ENCODE measurements around the gene CELSR3. TPM values are rescaled to one million over a fixed set of nuclear protein-coding genes. Genes with fewer than 3 reads are reported as not detected.

Gene CELSR3
- polyA plus RNA-seq, 4 donors, result 0.27 to 2.8 (median 1.1) TPM

DNA sequence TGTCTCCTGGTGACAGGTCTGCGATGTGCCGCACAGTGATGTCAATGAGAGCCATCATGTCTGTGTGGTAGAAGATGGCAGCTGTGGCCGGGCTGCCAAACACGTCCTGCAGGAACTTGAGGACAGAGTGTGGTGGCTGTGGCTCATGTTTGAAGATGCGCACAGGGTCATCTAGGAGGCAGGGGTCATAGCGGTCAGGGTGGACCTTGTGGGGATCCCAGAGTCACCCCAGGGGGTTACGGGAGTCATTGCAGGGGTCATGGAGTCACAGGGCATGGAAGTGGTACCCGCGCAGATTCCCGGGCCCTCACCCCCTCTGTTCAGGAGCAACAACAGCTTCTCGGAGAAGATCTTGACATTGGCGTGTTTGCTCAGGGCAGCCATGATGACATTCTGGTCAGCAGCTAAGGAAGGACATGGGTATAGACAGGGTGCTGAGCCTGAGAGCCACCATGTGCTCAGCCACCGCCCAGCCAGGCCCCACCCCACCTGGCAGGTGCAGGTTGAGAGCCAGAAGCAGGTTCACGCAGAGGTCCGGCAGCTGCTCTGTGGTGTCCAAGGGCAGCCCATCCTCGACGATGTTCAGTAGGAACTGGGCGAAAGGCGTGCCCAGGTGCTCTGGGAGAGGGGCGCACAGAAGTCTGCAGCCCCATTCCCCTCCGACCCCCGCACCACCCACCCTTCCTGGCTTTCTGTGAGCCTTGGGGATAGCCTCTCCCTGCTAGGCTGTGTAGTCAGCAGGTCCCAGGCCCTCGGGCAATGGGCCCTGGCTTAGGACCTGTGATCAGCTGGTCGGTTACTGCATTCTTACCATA, 16.1 kb upstream of the CELSR3 start:
- no peak overlapping the region for H3K27ac ChIP-seq (ENCODE audit: low read depth in 1 of 3, low read length in 2 of 3)
- no peaks in the 10 kb centered on the region for H3K27me3 ChIP-seq (ENCODE audit: control insufficient read depth in 3 of 3, insufficient read depth in 3 of 3, low read length in 3 of 3)
- no peaks in the 10 kb centered on the region for H3K9me3 ChIP-seq (ENCODE audit: control insufficient read depth in 2 of 2, insufficient read depth in 1 of 2, low read depth in 1 of 2, low read length in 1 of 2)
- 87 to 95% (median 90%) methylated on average over 23 to 24 of the region's 24 CpGs for WGBS, 3 donors
- DNase-seq (no peak), FAIRE-seq (no peak)
- no peak overlapping the region for H3K4me3 ChIP-seq (ENCODE audit: low read depth in 1 of 3, low read length in 3 of 3)
- H3K4me1 ChIP-seq (ENCODE audit: control insufficient read depth in 3 of 3, insufficient read depth in 2 of 3, low read depth in 1 of 3, low read length in 2 of 3), result peaks cover 0 to 8% (median 0%) of the 10 kb centered on the region in 3 donors
- peaks cover 0 to 83% (median 11%) of the 10 kb centered on the region in 3 donors for H3K36me3 ChIP-seq (ENCODE audit: control insufficient read depth in 3 of 3, insufficient read depth in 2 of 3, low read depth in 1 of 3, low read length in 3 of 3)

DNA sequence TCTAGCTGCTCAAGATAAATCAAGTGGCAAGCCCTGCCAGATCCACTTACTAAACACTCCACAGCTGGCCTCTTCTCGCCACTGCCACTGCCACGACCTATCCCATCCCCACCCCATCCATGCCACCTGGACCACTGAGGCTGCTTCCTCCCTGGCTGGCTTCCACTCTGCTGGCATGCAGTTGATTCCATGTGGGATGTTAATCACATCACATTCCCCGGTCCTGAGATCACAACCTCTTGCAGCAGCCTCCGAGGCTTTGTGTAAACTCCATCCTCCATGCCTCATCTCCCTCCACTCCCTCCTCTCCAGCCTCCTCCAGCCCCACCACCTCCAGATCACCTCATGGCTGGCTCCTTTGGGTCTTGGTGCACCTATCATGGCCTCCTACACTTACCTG, 15.4 kb upstream of the CELSR3 start:
- WGBS, 3 donors, result 72 to 82% (median 77%) methylated on average over 4 of the region's 4 CpGs
- Histone ChIP-seq H3K9me3 (ENCODE audit: control insufficient read depth in 2 of 2, insufficient read depth in 1 of 2, low read depth in 1 of 2, low read length in 1 of 2) (no peaks in the 10 kb centered on the region), H3K4me1 (ENCODE audit: control insufficient read depth in 3 of 3, insufficient read depth in 2 of 3, low read depth in 1 of 3, low read length in 2 of 3) (peaks cover 0 to 1% (median 0%) of the 10 kb centered on the region in 3 donors), H3K4me3 (ENCODE audit: low read depth in 1 of 3, low read length in 3 of 3) (no peak overlapping the region), H3K36me3 (ENCODE audit: control insufficient read depth in 3 of 3, insufficient read depth in 2 of 3, low read depth in 1 of 3, low read length in 3 of 3) (peaks cover 0 to 88% (median 11%) of the 10 kb centered on the region in 3 donors), H3K27ac (ENCODE audit: low read depth in 1 of 3, low read length in 2 of 3) (no peak overlapping the region), H3K27me3 (ENCODE audit: control insufficient read depth in 3 of 3, insufficient read depth in 3 of 3, low read length in 3 of 3) (no peaks in the 10 kb centered on the region)
- DNase-seq, result no peak
- no peak for FAIRE-seq

DNA sequence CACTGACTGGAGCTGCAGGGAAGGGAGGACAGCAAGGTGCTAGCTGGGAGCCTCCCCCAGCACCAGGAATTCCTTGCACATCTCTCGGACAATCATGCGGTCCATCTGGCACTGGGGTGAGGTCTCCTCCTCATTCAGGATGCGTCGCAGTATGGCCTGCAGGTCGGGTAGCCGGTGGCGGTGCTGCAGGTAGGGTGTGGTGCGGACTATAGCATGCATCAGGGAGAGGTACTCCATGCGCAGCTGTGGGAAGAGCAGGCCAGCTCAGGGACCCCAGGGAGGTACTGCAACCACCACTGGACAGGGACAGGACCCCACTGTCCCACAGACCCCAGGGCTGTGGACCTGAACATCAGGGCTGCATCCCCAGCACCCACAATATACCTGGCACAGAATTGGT, 11.8 kb upstream of the CELSR3 start:
- H3K4me1 ChIP-seq (ENCODE audit: control insufficient read depth in 3 of 3, insufficient read depth in 2 of 3, low read depth in 1 of 3, low read length in 2 of 3), result no peaks in the 10 kb centered on the region
- FAIRE-seq (no peak), DNase-seq (no peak)
- H3K9me3 ChIP-seq (ENCODE audit: control insufficient read depth in 2 of 2, insufficient read depth in 1 of 2, low read depth in 1 of 2, low read length in 1 of 2), result no peaks in the 10 kb centered on the region
- peaks cover 0 to 70% (median 7%) of the 10 kb centered on the region in 3 donors for H3K36me3 ChIP-seq (ENCODE audit: control insufficient read depth in 3 of 3, insufficient read depth in 2 of 3, low read depth in 1 of 3, low read length in 3 of 3)
- H3K27me3 ChIP-seq (ENCODE audit: control insufficient read depth in 3 of 3, insufficient read depth in 3 of 3, low read length in 3 of 3), result no peaks in the 10 kb centered on the region
- no peak overlapping the region for H3K4me3 ChIP-seq (ENCODE audit: low read depth in 1 of 3, low read length in 3 of 3)
- no peak overlapping the region for H3K27ac ChIP-seq (ENCODE audit: low read depth in 1 of 3, low read length in 2 of 3)
- WGBS, 3 donors, result 91 to 95% (median 94%) methylated on average over 9 of the region's 9 CpGs

DNA sequence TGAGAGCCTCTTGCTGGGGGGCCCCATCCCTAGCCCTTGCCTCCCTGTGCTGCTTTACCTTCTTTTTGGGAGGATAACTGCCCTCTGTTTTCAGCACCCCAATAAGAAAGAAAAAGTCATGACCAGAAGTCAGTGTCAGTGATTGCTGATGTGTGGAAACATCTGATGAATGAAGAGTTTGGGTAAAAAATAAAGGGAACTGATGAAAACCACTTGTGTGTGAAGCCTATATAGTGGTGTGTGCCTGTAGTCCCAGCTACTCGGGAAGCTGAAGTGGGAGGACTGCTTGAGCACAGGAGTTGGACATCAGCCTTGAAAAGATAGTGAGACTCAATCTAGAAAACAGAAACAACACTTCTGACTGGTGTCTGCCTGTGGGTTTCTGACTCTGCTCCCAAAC, 9.8 kb upstream of the CELSR3 start:
- no peaks in the 10 kb centered on the region for H3K9me3 ChIP-seq (ENCODE audit: control insufficient read depth in 2 of 2, insufficient read depth in 1 of 2, low read depth in 1 of 2, low read length in 1 of 2)
- peaks cover 0 to 52% (median 4%) of the 10 kb centered on the region in 3 donors for H3K36me3 ChIP-seq (ENCODE audit: control insufficient read depth in 3 of 3, insufficient read depth in 2 of 3, low read depth in 1 of 3, low read length in 3 of 3)
- 50 to 61% (median 59%) methylated on average over 1 of the region's 1 CpG for WGBS, 3 donors
- DNase-seq (no peak), FAIRE-seq (no peak)
- H3K27ac ChIP-seq (ENCODE audit: low read depth in 1 of 3, low read length in 2 of 3), result no peak overlapping the region
- H3K27me3 ChIP-seq (ENCODE audit: control insufficient read depth in 3 of 3, insufficient read depth in 3 of 3, low read length in 3 of 3), result no peaks in the 10 kb centered on the region
- no peak overlapping the region for H3K4me3 ChIP-seq (ENCODE audit: low read depth in 1 of 3, low read length in 3 of 3)
- no peaks in the 10 kb centered on the region for H3K4me1 ChIP-seq (ENCODE audit: control insufficient read depth in 3 of 3, insufficient read depth in 2 of 3, low read depth in 1 of 3, low read length in 2 of 3)

DNA sequence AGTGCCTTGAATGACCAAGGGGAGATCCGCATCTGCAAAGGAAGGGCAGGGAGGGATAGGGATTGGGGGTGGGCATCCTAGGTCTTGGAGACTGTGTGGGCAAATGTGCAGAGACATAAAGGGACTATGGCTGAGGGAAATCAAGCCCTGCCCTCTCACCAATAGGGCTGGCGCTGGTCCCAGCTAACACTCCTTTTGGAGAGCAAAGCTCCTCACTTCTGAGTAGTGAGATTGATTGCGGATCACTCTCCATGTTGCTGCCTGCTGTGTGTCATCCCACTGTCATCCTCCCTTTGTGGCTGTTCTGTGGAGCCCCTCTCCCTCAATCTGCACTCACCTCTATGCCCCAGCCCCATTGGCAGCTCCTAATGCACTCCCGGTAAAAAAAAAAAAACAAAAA, 2.2 kb upstream of the CELSR3 start:
- Histone ChIP-seq H3K27me3 (ENCODE audit: control insufficient read depth in 3 of 3, insufficient read depth in 3 of 3, low read length in 3 of 3) (peaks cover 0 to 36% (median 8%) of the 10 kb centered on the region in 3 donors), H3K36me3 (ENCODE audit: control insufficient read depth in 3 of 3, insufficient read depth in 2 of 3, low read depth in 1 of 3, low read length in 3 of 3) (no peaks in the 10 kb centered on the region), H3K4me1 (ENCODE audit: control insufficient read depth in 3 of 3, insufficient read depth in 2 of 3, low read depth in 1 of 3, low read length in 2 of 3) (peaks cover 3 to 21% (median 8%) of the 10 kb centered on the region in 3 donors), H3K4me3 (ENCODE audit: low read depth in 1 of 3, low read length in 3 of 3) (no peak overlapping the region), H3K9me3 (ENCODE audit: control insufficient read depth in 2 of 2, insufficient read depth in 1 of 2, low read depth in 1 of 2, low read length in 1 of 2) (no peaks in the 10 kb centered on the region), H3K27ac (ENCODE audit: low read depth in 1 of 3, low read length in 2 of 3) (no peak overlapping the region)
- 80 to 95% (median 87%) methylated on average over 4 of the region's 4 CpGs for WGBS, 3 donors
- DNase-seq (no peak), FAIRE-seq (no peak)

DNA sequence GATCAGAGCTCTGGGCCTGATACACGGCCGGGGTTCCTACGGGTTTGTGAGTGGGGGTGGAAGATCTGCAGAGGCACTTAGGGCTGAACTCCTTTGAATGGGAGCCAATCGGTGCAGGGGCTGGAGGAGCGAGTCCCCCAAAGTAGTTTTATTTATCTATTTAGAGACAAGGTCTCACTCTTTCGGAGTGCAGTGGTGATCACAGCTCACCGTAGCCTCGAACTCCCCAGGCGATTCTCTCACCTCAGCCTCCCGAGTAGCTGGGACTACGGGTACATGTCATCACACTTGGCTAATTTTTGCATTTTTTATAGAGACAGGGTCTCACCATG, 1.6 kb upstream of the CELSR3 start:
- H3K9me3 ChIP-seq (ENCODE audit: control insufficient read depth in 2 of 2, insufficient read depth in 1 of 2, low read depth in 1 of 2, low read length in 1 of 2), result no peaks in the 10 kb centered on the region
- WGBS, 3 donors, result 57 to 62% (median 61%) methylated on average over 11 of the region's 11 CpGs
- FAIRE-seq, result no peak
- peak overlapping the region in 1 of 3 donors; percentile 83 for H3K27ac ChIP-seq (ENCODE audit: low read depth in 1 of 3, low read length in 2 of 3)
- no peaks in the 10 kb centered on the region for H3K36me3 ChIP-seq (ENCODE audit: control insufficient read depth in 3 of 3, insufficient read depth in 2 of 3, low read depth in 1 of 3, low read length in 3 of 3)
- H3K4me1 ChIP-seq (ENCODE audit: control insufficient read depth in 3 of 3, insufficient read depth in 2 of 3, low read depth in 1 of 3, low read length in 2 of 3), result peaks cover 3 to 21% (median 8%) of the 10 kb centered on the region in 3 donors
- peaks cover 0 to 37% (median 8%) of the 10 kb centered on the region in 3 donors for H3K27me3 ChIP-seq (ENCODE audit: control insufficient read depth in 3 of 3, insufficient read depth in 3 of 3, low read length in 3 of 3)
- H3K4me3 ChIP-seq (ENCODE audit: low read depth in 1 of 3, low read length in 3 of 3), result peak overlapping the region in 1 of 3 donors; percentile 65
- DNase-seq, result no peak

DNA sequence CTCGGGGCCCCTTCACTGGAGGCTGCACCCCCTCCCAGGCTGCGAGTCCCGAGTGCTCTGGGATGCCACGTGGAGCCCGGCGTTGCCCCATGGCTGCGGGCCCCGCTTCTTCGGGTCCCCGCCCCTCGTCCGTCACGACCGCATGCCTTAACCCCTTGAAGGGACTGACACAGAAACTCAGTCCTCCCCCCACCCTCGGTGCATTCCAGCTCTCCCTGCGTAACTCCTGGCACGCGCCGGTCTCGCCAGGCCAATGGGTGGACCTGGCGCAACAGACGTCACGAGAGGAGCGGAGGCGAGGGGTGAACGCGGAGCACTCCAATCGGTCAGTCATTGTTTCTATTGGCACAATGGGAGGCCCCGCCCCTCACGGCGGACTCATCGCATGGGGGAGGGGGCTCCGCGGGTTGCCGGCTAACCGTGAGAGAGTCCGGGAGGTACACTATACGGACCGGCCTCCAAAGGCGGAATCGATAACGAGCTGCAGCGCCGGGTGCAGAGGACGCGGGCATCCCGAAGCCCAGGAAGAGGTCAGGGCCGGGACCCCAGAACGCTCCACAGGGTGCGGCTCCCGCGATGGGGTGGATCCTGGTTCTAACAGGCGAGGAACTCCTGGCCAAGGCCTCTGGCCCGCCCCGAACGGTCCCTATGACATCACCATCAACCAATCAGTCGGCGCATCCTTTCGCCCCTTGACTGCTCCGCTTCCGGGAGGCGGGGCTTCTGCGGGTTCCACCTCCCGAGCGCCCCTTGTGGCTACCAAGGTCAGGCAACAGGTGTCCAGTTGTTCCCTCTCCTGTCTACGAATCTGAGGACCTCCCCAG, 1.0 kb upstream of the CELSR3 start:
- no peak for FAIRE-seq
- WGBS, 3 donors, result 1 to 2% (median 1%) methylated on average over 63 to 66 of the region's 66 CpGs

DNA sequence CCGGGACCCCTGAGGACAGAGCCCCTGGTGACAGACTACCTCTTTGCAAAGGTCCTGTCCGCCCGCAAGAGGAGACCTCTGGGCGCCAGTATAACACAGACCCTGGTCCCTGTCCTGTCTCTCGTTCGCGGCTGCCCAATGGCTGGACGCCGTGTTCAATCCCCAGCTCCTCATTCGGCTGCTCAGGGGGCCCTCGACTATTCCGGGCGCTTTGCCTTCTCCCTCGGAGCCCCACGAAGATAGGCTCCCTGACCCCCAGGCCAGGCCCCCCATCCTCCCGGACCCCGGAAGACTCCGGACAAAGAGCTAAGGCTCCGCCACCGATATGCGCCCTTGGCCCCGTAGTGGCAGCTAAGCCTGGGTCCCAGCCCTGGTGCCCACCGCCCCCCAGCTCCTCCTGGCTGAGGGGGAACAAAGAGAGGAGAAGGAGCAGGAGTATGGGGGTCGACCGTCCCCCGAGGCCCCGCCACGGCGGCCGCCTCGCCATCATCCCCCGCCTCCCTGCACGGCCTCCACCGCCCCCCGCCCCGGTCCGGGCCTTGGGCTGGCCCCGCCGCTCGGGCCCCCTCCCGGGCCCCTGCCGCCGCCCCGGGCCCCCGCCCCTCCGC, 437 bp downstream of the CELSR3 start:
- Histone ChIP-seq H3K36me3 (ENCODE audit: control insufficient read depth in 3 of 3, insufficient read depth in 2 of 3, low read depth in 1 of 3, low read length in 3 of 3) (no peaks in the 10 kb centered on the region), H3K9me3 (ENCODE audit: control insufficient read depth in 2 of 2, insufficient read depth in 1 of 2, low read depth in 1 of 2, low read length in 1 of 2) (no peaks in the 10 kb centered on the region), H3K4me1 (ENCODE audit: control insufficient read depth in 3 of 3, insufficient read depth in 2 of 3, low read depth in 1 of 3, low read length in 2 of 3) (peaks cover 3 to 21% (median 8%) of the 10 kb centered on the region in 3 donors), H3K4me3 (ENCODE audit: low read depth in 1 of 3, low read length in 3 of 3) (peak overlapping the region in 2 of 3 donors; percentile 19 to 40), H3K27ac (ENCODE audit: low read depth in 1 of 3, low read length in 2 of 3) (peak overlapping the region in 1 of 3 donors; percentile 28), H3K27me3 (ENCODE audit: control insufficient read depth in 3 of 3, insufficient read depth in 3 of 3, low read length in 3 of 3) (peaks cover 0 to 47% (median 8%) of the 10 kb centered on the region in 3 donors)
- 4 to 16% (median 13%) methylated on average over 24 to 46 of the region's 46 CpGs for WGBS, 3 donors
- no peak for DNase-seq
- no peak for FAIRE-seq

More for the DNA sequence above, 1.0 kb upstream of the CELSR3 start:
- Histone ChIP-seq H3K36me3 (ENCODE audit: control insufficient read depth in 3 of 3, insufficient read depth in 2 of 3, low read depth in 1 of 3, low read length in 3 of 3) (no peaks in the 10 kb centered on the region), H3K4me1 (ENCODE audit: control insufficient read depth in 3 of 3, insufficient read depth in 2 of 3, low read depth in 1 of 3, low read length in 2 of 3) (peaks cover 3 to 21% (median 8%) of the 10 kb centered on the region in 3 donors), H3K4me3 (ENCODE audit: low read depth in 1 of 3, low read length in 3 of 3) (peak overlapping the region; percentile 29 to 65 (median 40)), H3K27ac (ENCODE audit: low read depth in 1 of 3, low read length in 2 of 3) (peak overlapping the region in 2 of 3 donors; percentile 83 to 88), H3K9me3 (ENCODE audit: control insufficient read depth in 2 of 2, insufficient read depth in 1 of 2, low read depth in 1 of 2, low read length in 1 of 2) (no peaks in the 10 kb centered on the region), H3K27me3 (ENCODE audit: control insufficient read depth in 3 of 3, insufficient read depth in 3 of 3, low read length in 3 of 3) (peaks cover 0 to 39% (median 8%) of the 10 kb centered on the region in 3 donors)
- DNase-seq, result peak; percentile 95 to 97

Data from small intestine (tissue), 7 donors.